GM12865 (cell line): ENCODE data around the gene KIAA0930.

Experiments used
- DNase-seq: peaks from one replicate; pipeline ENCODE4 v3.0.0; 2010; ENCODE audit warnings: low read depth
- H3K4me3 ChIP-seq: 2 replicates; pipeline ENCODE4 v1.5.1; 2011; ENCODE audit warnings: mild to moderate bottlenecking, low read depth, low read length, control low read depth
- TF ChIP-seq, protein P1 (sequence below): IDR thresholded peaks from 2 replicates; pipeline ENCODE4 v1.5.1; 2011; ENCODE audit warnings: low read length, control low read depth, low read depth, inconsistent platforms; ENCODE audit not compliant: insufficient read depth; ENCODE audit errors: missing control alignments

KIAA0930 gene

DNA sequence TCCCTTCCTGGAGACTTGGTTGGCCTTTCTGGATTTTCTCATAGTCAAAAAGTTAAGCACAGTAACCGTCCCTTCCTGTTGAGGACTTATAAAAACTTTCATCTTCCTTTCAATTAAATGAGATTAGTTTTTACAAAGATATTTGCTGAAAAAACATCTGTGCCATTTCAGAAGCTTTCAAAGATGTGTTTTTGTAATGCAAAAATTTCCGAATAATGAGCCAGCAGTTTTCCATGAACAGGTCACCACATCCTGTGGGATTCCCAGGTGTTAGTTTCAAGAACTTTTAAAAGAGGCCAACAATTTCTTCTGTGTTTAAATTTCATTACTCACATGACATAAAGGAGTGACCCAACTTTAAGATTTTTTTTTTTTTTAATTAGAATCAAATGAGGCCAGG, 58.9 kb downstream of the KIAA0930 start:
- DNase-seq = no peak
- TF ChIP-seq, protein P1, sequence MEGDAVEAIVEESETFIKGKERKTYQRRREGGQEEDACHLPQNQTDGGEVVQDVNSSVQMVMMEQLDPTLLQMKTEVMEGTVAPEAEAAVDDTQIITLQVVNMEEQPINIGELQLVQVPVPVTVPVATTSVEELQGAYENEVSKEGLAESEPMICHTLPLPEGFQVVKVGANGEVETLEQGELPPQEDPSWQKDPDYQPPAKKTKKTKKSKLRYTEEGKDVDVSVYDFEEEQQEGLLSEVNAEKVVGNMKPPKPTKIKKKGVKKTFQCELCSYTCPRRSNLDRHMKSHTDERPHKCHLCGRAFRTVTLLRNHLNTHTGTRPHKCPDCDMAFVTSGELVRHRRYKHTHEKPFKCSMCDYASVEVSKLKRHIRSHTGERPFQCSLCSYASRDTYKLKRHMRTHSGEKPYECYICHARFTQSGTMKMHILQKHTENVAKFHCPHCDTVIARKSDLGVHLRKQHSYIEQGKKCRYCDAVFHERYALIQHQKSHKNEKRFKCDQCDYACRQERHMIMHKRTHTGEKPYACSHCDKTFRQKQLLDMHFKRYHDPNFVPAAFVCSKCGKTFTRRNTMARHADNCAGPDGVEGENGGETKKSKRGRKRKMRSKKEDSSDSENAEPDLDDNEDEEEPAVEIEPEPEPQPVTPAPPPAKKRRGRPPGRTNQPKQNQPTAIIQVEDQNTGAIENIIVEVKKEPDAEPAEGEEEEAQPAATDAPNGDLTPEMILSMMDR = no peak
- no peak overlapping the region for H3K4me3 ChIP-seq

DNA sequence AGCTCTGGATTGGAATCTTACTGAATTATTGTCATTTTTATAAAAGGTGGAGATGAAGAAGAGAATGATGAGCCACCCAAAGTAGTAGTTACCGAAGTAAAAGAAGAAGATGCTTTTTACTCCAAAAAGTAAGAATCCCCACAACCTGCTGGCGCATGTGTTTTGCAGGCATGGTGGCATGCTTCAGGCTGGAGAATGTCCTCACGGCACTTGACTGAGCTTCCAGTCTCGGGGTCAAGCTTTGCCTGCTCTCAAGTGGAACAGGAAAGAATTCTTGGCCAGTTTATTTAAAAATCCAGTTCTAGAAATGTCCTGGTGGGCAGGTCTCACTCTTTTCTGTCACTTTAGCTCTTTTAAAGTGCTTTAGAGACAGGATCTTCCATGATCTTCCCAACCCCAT, 59.5 kb downstream of the KIAA0930 start:
- no peak overlapping the region for H3K4me3 ChIP-seq
- TF ChIP-seq, protein P1 = no peak

DNA sequence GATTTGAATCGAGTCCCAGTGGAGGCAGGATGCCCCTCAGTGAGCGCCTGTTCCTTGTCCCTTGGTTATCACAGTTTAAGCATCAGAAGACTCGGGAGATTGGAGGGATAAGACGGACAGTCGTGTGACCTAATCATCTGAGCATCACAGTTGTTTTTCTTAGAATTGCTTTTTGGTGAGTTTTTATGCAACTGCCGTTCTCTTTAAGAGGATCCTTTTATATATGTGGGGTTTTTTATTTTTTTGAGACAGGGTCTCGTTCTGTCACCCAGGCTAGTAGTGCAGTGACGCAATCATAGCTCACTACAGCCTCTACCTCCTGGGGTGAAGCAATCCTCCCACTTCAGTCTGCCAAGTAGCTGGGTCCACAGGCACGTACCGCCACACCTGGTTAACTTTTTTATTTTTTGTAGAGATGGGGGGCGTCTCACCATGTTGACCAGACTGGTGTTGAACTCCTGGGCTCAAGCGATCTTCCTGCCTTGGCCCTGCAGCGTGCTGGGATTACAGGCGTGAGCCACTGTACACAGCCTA, 60.5 kb downstream of the KIAA0930 start:
- H3K4me3 ChIP-seq = no peak overlapping the region
- DNase-seq = no peak
- TF ChIP-seq, protein P1 = no peak

More for the DNA sequence above, 59.5 kb downstream of the KIAA0930 start:
- no peak for DNase-seq

DNA sequence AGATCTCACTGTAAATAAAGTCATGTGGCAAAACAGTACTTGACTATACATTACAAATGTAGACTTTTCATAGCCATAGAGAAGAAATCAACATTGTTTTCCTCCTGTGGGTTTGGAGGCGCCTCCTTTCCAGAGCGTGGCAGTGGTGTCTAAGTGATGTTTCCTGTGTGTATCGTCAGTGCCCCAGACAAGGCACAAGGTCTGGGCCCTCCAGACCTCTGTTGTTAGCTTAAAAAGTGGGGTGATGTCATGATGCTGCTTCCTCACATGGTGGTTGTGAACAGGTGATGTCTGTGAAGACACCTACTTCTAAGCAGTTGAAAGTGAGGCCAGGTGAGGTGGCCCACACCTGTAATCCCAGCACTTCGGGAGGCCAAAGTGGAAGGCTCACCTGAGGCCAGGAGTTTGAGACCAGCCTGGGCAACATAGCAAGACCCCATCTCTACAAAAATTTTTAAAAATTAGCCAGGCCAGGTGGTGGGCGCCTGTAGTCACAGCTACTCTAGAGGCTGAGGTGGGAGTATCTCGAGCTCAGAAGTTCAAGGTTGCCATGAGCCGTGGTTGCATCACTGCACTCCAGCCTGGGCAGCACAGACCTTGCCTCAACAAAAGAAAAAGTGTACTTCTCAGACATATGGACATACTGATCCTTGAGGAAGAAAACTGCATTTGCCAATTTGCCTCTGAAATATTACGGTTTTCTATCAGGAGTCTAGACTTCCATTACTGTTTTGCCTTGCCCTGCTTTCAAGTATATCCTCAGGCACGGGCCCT, 61.2 kb downstream of the KIAA0930 start:
- TF ChIP-seq, protein P1 = no peak
- no peak overlapping the region for H3K4me3 ChIP-seq
- DNase-seq = no peak

DNA sequence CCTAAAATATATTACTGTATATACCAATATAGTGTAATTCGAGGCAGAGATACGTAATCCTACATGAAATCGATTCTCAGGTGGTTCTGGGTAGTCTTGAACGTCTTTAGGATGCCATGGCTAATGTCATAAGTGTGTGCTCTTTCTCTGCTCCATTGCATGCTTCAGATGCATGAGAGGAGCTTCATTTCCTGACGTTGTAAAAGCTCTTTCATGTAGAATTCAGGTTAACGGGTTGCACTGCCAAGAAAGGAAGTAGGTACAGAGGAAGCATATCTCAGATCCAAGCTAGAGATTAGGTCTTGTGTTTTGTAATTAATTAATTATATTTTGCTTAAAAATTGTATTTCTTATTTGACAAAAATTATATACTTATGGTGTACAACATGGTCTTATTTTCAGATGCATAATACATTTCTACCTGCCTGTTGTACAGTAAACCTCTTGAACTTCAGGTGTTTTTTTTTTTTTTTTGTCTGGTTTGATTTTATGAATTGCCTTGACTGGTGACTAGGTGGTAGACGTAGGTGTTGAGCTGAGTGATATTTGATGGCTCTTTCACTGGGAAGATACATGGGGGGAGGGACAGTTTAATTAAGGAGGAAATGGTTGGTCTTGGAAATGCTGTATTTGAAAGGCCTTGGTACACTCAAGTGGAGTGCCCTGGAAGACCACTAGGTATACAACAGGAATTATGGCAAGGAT, 67.7 kb downstream of the KIAA0930 start:
- H3K4me3 ChIP-seq = no peak overlapping the region
- TF ChIP-seq, protein P1 = no peak
- no peak for DNase-seq

DNA sequence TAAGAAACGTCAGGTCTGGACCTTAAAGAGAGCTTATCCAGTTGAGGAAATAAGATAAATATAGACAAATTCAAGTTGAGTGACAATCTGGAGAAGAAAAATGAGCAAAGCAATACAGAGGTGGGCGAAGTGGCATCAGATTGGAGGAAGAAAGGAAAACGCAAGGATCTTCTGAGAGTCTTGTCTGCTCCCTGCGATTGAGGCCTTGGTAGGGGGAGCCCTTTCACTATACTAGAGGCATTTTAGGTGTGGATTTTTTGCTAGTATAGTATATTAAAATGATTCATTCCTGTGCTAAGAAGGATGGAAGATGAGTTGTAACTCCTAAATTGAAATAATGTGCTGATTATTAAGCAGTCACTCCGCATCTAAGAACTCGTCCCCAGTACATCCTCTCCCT, 68.9 kb downstream of the KIAA0930 start:
- H3K4me3 ChIP-seq = no peak overlapping the region
- no peak for DNase-seq
- TF ChIP-seq, protein P1 = no peak
